ENCODE measurements around the gene AP2A2.

Gene AP2A2

GRCh38 chr11:889687-890475 lies 35.8 kb upstream of the AP2A2 start:
- Histone ChIP-seq H3K4me3 (ENCODE audit: low read length) (no peak overlapping the region), H3K36me3 (ENCODE audit: insufficient read depth, low read length) (peaks cover 8% of the 10 kb centered on the region), H3K27me3 (ENCODE audit: control insufficient read depth, insufficient read depth, low read length) (no peaks in the 10 kb centered on the region), H3K9me3 (replicated peaks; ENCODE audit: low read length) (no peaks in the 10 kb centered on the region), H3K9ac (ENCODE audit: low read depth, low read length) (no peak overlapping the region), H3K4me1 (ENCODE audit: control insufficient read depth, insufficient read depth, low read length) (no peaks in the 10 kb centered on the region), H3K4me2 (ENCODE audit: low read length) (no peak overlapping the region)

DNA sequence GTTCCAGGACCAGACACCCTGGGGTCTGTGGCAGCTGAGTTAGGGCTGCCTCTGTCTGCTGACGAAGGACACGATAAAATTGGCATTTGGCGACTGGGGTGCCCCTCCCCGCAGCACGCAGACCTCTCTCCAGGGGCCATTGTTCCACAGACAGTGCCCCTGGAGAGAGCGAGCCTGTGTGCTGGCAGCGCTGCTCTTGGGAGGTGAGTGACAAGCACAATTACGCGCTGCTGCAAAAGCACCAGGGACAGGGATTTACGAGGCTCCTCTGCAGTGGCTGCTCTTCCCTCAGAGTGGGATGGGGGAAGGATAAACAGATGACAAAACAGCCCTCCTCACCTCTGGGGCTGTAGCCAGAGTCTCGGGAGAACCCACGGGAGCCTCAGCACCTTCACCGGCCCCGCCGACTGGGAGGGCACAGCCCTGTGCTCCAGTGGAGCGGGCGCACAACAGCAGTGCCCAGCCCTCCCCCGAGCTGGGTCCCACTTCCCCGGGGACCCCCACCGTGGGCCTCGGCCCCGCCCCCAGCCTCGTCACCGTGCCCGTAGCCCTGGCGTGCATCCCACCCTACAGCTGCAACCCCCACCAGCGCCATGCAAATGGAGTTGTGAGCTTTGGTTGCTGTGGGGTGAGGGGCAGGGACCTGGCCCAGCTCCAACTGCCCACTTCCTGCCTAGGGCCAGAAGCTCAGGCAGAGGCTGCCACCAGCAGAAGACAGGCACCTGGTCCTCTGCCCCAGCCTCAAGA lies 34.7 kb upstream of the AP2A2 start:
- no peaks in the 10 kb centered on the region for H3K4me1 ChIP-seq (ENCODE audit: control insufficient read depth, insufficient read depth, low read length)
- no peak overlapping the region for H3K4me3 ChIP-seq (ENCODE audit: low read length)
- no peaks in the 10 kb centered on the region for H3K9me3 ChIP-seq (replicated peaks; ENCODE audit: low read length)
- H3K4me2 ChIP-seq (ENCODE audit: low read length) = no peak overlapping the region
- no peak overlapping the region for H3K9ac ChIP-seq (ENCODE audit: low read depth, low read length)
- no peaks in the 10 kb centered on the region for H3K27me3 ChIP-seq (ENCODE audit: control insufficient read depth, insufficient read depth, low read length)
- peaks cover 8% of the 10 kb centered on the region for H3K36me3 ChIP-seq (ENCODE audit: insufficient read depth, low read length)

DNA sequence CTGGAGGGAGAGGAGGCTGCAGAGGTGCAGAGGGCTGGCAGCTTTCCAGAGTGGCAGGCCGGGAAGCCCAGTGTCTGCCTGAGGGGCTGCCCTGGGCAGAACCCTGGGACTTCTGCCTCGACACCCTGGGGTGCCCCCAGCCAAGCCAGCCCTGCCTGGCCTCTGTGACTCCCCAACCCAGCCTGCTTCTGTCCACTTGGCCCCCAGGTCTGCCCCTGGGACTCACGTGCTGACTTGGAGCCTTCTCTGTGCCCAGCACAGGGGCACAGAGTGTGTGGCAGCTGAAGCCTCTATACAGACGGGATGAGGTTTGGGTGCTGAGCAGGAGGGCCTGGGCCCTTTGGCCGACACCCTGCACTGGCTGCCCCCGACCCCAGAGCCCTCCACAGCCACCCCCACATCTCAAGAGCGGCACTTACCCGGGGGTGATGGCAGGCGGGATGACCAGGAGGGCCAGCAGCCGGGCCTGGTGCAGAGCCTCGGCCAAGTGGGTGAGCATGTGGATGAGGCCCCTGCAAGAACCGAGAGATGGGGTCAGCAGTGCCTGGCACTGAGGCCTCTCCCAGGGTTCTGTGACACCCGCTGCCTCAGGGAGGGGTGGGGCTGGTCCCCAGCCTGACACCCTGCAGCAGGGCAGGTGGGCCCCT lies 32.5 kb upstream of the AP2A2 start:
- Histone ChIP-seq H3K4me3 (ENCODE audit: low read length) (no peak overlapping the region), H3K36me3 (ENCODE audit: insufficient read depth, low read length) (peaks cover 2% of the 10 kb centered on the region), H3K4me1 (ENCODE audit: control insufficient read depth, insufficient read depth, low read length) (no peaks in the 10 kb centered on the region), H3K9ac (ENCODE audit: low read depth, low read length) (no peak overlapping the region), H3K27me3 (ENCODE audit: control insufficient read depth, insufficient read depth, low read length) (no peaks in the 10 kb centered on the region), H3K9me3 (replicated peaks; ENCODE audit: low read length) (no peaks in the 10 kb centered on the region), H3K4me2 (ENCODE audit: low read length) (no peak overlapping the region)

DNA sequence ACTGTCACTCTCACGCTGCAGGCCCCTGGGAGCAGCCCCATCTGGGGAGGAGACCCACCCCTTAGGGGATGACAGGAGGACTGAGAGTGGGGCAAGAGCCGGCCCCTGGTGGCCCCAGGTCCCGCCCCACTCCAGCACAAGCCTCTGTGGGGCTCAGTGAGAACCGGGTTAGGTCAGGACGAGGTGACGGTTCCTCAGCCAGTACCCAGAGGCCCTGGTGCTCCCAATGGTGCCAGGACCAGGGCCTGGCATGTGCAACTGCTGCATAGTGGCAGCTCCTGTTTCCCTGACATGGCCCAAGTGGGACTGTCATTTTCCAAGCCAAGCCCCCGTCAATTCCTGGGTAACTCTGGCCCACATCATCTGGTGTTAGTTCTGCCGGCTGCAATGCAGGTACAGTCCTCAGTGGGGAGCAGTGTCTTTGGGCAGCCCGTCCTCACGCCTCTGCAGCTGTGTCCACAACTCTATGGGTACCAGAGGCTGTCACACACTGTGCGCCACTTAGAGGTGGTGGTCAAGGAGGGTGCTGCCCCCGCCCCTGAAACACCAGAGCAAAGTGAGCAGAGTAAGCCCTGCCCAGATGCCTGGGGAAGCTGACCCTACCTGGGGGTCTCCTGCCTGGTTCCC lies 31.0 kb upstream of the AP2A2 start:
- no peak overlapping the region for H3K9ac ChIP-seq (ENCODE audit: low read depth, low read length)
- no peaks in the 10 kb centered on the region for H3K4me1 ChIP-seq (ENCODE audit: control insufficient read depth, insufficient read depth, low read length)
- no peak overlapping the region for H3K4me3 ChIP-seq (ENCODE audit: low read length)
- H3K36me3 ChIP-seq (ENCODE audit: insufficient read depth, low read length) = peaks cover 13% of the 10 kb centered on the region
- no peaks in the 10 kb centered on the region for H3K27me3 ChIP-seq (ENCODE audit: control insufficient read depth, insufficient read depth, low read length)
- H3K9me3 ChIP-seq (replicated peaks; ENCODE audit: low read length) = no peaks in the 10 kb centered on the region
- H3K4me2 ChIP-seq (ENCODE audit: low read length) = no peak overlapping the region

DNA sequence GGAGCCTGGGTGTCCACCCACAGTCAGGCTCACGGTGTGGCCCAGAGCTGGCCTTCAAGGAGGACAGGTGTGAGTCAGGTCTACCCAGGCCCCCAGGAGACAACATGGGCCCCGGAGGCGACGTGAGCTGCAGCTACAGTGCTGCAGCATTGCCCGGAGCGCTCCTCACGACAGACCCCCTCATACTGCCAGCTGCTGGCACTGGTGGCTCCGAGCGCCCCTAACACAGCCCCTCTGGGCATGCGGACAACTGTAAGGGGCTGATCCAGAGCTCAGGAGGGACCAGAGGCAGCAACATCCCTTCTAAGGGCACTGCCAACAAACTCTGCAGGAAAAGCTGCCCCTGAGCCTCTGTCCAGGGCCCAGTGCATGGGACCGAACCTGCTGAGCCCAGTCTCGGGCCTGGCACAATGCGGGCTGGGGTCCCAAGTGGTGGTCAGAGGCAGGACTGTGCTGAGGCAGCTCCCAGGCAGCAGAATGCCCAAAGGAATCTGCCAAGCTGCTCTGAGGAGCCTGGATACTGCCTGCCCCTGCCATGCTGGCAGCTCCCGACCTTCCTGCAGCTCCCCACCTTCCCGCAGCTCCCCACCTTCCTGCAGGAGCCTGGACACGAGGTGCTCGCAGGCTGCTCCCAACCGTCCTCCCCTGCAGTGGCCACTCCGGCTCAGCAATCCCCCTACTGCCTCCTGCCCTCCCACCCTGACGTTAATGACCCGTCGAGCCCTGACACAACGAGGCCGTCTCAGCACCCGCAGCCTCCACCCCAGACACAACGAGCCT lies 30.1 kb upstream of the AP2A2 start:
- no peaks in the 10 kb centered on the region for H3K4me1 ChIP-seq (ENCODE audit: control insufficient read depth, insufficient read depth, low read length)
- H3K9me3 ChIP-seq (replicated peaks; ENCODE audit: low read length) = no peaks in the 10 kb centered on the region
- H3K27me3 ChIP-seq (ENCODE audit: control insufficient read depth, insufficient read depth, low read length) = no peaks in the 10 kb centered on the region
- no peak overlapping the region for H3K4me2 ChIP-seq (ENCODE audit: low read length)
- H3K36me3 ChIP-seq (ENCODE audit: insufficient read depth, low read length) = peaks cover 17% of the 10 kb centered on the region
- H3K4me3 ChIP-seq (ENCODE audit: low read length) = no peak overlapping the region
- no peak overlapping the region for H3K9ac ChIP-seq (ENCODE audit: low read depth, low read length)

GRCh38 chr11:897253-898142 lies 28.2 kb upstream of the AP2A2 start:
- Histone ChIP-seq H3K9ac (ENCODE audit: low read depth, low read length) (no peak overlapping the region), H3K4me3 (ENCODE audit: low read length) (no peak overlapping the region), H3K36me3 (ENCODE audit: insufficient read depth, low read length) (peaks cover 35% of the 10 kb centered on the region), H3K4me2 (ENCODE audit: low read length) (no peak overlapping the region), H3K27me3 (ENCODE audit: control insufficient read depth, insufficient read depth, low read length) (no peaks in the 10 kb centered on the region), H3K9me3 (replicated peaks; ENCODE audit: low read length) (no peaks in the 10 kb centered on the region), H3K4me1 (ENCODE audit: control insufficient read depth, insufficient read depth, low read length) (no peaks in the 10 kb centered on the region)

DNA sequence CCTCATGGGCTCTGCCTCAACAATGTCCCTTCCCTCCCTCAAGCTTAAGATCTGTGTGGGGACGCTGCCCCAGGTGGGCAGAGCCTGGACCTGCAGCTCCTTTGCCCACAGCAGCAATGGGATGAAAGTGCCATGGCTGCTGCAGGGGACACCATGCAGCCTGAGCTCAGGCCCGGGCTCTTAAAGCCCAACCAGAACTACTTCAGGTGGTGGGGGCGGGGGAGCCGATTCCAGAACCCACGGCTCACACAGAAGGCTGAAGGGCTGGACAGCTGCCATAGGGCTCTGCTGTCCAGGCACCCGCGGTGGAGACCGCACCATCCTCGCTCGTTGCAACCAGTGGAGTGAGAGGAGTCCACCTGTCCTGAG lies 27.5 kb upstream of the AP2A2 start:
- peaks cover 42% of the 10 kb centered on the region for H3K36me3 ChIP-seq (ENCODE audit: insufficient read depth, low read length)
- no peak overlapping the region for H3K4me2 ChIP-seq (ENCODE audit: low read length)
- H3K9me3 ChIP-seq (replicated peaks; ENCODE audit: low read length) = no peaks in the 10 kb centered on the region
- H3K4me1 ChIP-seq (ENCODE audit: control insufficient read depth, insufficient read depth, low read length) = no peaks in the 10 kb centered on the region
- H3K9ac ChIP-seq (ENCODE audit: low read depth, low read length) = no peak overlapping the region
- no peak overlapping the region for H3K4me3 ChIP-seq (ENCODE audit: low read length)
- no peaks in the 10 kb centered on the region for H3K27me3 ChIP-seq (ENCODE audit: control insufficient read depth, insufficient read depth, low read length)

DNA sequence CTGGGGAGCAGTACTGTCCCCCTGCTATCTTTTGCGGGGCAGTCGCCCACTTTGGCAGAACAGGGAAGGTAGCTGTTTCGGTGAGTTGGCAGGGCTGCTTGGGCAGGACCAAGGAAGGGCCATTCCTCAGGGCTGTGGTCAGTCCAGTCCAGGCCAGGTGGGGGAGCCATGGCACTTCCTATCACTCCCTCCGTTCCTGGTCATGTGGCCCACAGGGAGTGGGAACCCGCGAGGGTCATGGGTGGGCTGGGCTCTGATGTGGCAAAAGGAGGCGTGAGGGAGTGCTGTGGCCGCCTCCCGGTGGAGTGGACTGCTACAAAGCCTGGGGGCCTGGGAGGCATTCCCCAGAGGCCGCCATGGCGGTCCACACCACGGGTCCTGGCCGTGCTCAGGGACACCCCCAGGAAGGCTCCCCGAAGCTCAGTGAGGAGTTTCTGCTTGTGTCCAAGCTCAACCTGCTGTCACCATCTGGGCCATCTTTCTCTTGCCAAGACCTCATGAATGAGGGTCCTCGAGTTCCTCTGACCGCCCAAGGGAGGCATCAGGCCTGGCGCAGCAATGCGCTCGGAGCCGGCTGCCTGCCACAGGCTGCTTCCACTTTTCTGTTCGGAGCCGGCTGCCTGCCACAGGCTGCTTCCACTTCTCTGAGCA lies 27.0 kb upstream of the AP2A2 start:
- no peak overlapping the region for H3K9ac ChIP-seq (ENCODE audit: low read depth, low read length)
- peaks cover 43% of the 10 kb centered on the region for H3K36me3 ChIP-seq (ENCODE audit: insufficient read depth, low read length)
- H3K4me1 ChIP-seq (ENCODE audit: control insufficient read depth, insufficient read depth, low read length) = no peaks in the 10 kb centered on the region
- H3K27me3 ChIP-seq (ENCODE audit: control insufficient read depth, insufficient read depth, low read length) = no peaks in the 10 kb centered on the region
- H3K4me2 ChIP-seq (ENCODE audit: low read length) = no peak overlapping the region
- no peak overlapping the region for H3K4me3 ChIP-seq (ENCODE audit: low read length)
- H3K9me3 ChIP-seq (replicated peaks; ENCODE audit: low read length) = no peaks in the 10 kb centered on the region

DNA sequence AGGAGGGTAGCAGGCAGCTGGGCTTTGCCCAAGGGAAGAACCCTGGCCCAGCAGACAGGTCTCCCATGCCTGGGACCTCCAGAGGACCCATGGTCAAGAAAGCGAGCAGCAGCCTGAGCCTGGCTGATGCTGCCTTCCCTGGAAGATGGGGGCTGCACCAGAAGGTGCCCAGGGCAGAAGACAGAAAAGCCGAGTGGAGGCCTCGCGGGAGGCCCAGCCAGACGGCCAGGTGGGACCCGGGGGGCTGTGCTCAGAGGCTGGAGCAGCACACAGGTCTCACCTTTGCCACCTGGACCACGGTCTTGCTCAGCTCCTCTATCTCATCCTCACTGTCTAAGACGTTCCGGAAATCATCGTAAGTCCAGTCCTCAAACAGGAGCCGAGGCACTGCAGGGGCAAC lies 25.9 kb upstream of the AP2A2 start:
- H3K9me3 ChIP-seq (replicated peaks; ENCODE audit: low read length) = no peaks in the 10 kb centered on the region
- H3K9ac ChIP-seq (ENCODE audit: low read depth, low read length) = no peak overlapping the region
- H3K36me3 ChIP-seq (ENCODE audit: insufficient read depth, low read length) = peaks cover 53% of the 10 kb centered on the region
- no peaks in the 10 kb centered on the region for H3K27me3 ChIP-seq (ENCODE audit: control insufficient read depth, insufficient read depth, low read length)
- H3K4me3 ChIP-seq (ENCODE audit: low read length) = no peak overlapping the region
- H3K4me2 ChIP-seq (ENCODE audit: low read length) = no peak overlapping the region
- no peaks in the 10 kb centered on the region for H3K4me1 ChIP-seq (ENCODE audit: control insufficient read depth, insufficient read depth, low read length)

- Histone ChIP-seq H3K4me1 (ENCODE audit: control insufficient read depth, insufficient read depth, low read length) (no peaks in the 10 kb centered on the region), H3K36me3 (ENCODE audit: insufficient read depth, low read length) (peaks cover 53% of the 10 kb centered on the region), H3K4me2 (ENCODE audit: low read length) (no peak overlapping the region), H3K9ac (ENCODE audit: low read depth, low read length) (no peak overlapping the region), H3K27me3 (ENCODE audit: control insufficient read depth, insufficient read depth, low read length) (no peaks in the 10 kb centered on the region), H3K9me3 (replicated peaks; ENCODE audit: low read length) (no peaks in the 10 kb centered on the region), H3K4me3 (ENCODE audit: low read length) (no peak overlapping the region)
Measured at GRCh38 chr11:900545-900944, 25.1 kb upstream of the AP2A2 start.

All from skeletal muscle satellite cell (primary cell).